HEK293 (cell line): ENCODE data around the gene ZNF564.

Experiments
- CTCF ChIP-seq: fragments of 450-650 bp; formaldehyde crosslinking; IDR thresholded peaks from 2 replicates; pipeline ENCODE4 v1.5.1; 2016; ENCODE audit warnings: missing biosample characterization, missing genetic modification characterization
- ELK4 ChIP-seq: IDR thresholded peaks from 2 replicates; pipeline ENCODE4 v1.6.1; 2011; ENCODE audit warnings: mild to moderate bottlenecking, low read depth, low read length, borderline replicate concordance
- KLF1 ChIP-seq: fragments of 450-650 bp; formaldehyde crosslinking; IDR thresholded peaks from 2 replicates; pipeline ENCODE4 v1.5.1; 2016; ENCODE audit warnings: missing biosample characterization, missing genetic modification characterization
- MEIS1 ChIP-seq: sonication (generic); formaldehyde crosslinking; IDR thresholded peaks from 2 replicates; pipeline ENCODE4 v1.8.1; 2022; ENCODE audit warnings: missing genetic modification reagents, mild to moderate bottlenecking, borderline replicate concordance
- RBAK ChIP-seq: fragments of 450-650 bp; formaldehyde crosslinking; IDR thresholded peaks from 2 replicates; pipeline ENCODE4 v1.5.1; 2016; ENCODE audit warnings: missing biosample characterization, missing genetic modification characterization
- REST ChIP-seq: fragments of 450-650 bp; formaldehyde crosslinking; IDR thresholded peaks from 2 replicates; pipeline ENCODE4 v1.5.1; 2016; ENCODE audit warnings: missing biosample characterization, missing genetic modification characterization
- SCRT2 ChIP-seq: fragments of 450-650 bp; formaldehyde crosslinking; IDR thresholded peaks from 2 replicates; pipeline ENCODE4 v1.5.1; 2016; ENCODE audit warnings: missing biosample characterization, missing genetic modification characterization
- SETDB1 ChIP-seq: IDR thresholded peaks from one replicate; pipeline ENCODE4 v1.6.1; 2017; ENCODE audit warnings: mild to moderate bottlenecking, low read length, moderate library complexity, mixed read lengths; ENCODE audit not compliant: insufficient read length
- ZNF114 ChIP-seq: fragments of 450-650 bp; formaldehyde crosslinking; IDR thresholded peaks from 2 replicates; pipeline ENCODE4 v1.5.0; 2017; ENCODE audit warnings: missing biosample characterization, missing genetic modification characterization
- ZNF19 ChIP-seq: fragments of 450-650 bp; formaldehyde crosslinking; IDR thresholded peaks from 2 replicates; pipeline ENCODE4; 2016; ENCODE audit warnings: missing biosample characterization, missing genetic modification characterization, low read depth
- ZNF530 ChIP-seq: fragments of 450-650 bp; formaldehyde crosslinking; IDR thresholded peaks from 2 replicates; pipeline ENCODE4 v1.5.1; 2016; ENCODE audit warnings: low read depth, missing biosample characterization, missing genetic modification characterization
- ZNF610 ChIP-seq: fragments of 450-650 bp; formaldehyde crosslinking; IDR thresholded peaks from 2 replicates; pipeline ENCODE4 v1.5.1; 2016; ENCODE audit warnings: missing biosample characterization, missing genetic modification characterization, borderline replicate concordance
- ZNF777 ChIP-seq: fragments of 450-650 bp; formaldehyde crosslinking; IDR thresholded peaks from 2 replicates; pipeline ENCODE4 v1.5.1; 2017; ENCODE audit warnings: missing biosample characterization, missing genetic modification characterization, borderline replicate concordance

- peak; percentile 12 for TF ChIP-seq SETDB1
- no peak for TF ChIP-seq REST
- no peak for TF ChIP-seq ZNF777 (tag by site-specific recombination)
- no peak for TF ChIP-seq RBAK (tag by site-specific recombination)
- no peak for TF ChIP-seq MEIS1
- no peak for TF ChIP-seq CTCF
- TF ChIP-seq ZNF530 (tag by site-specific recombination) = no peak
- TF ChIP-seq SCRT2 = no peak
- no peak for TF ChIP-seq ELK4
- no peak for TF ChIP-seq KLF1 (tag by site-specific recombination)
- TF ChIP-seq ZNF19 (tag by site-specific recombination) = no peak
- TF ChIP-seq ZNF610 = no peak
- TF ChIP-seq ZNF114 = no peak
Measured at GRCh38 chr19:12543855-12544254, 7.4 kb downstream of the ZNF564 start.
